HL-60 (cell line): ENCODE data around the gene PHIP.

ENCODE experiments used
- CTCF ChIP-seq: IDR thresholded peaks from one replicate; pipeline ENCODE4 v1.5.1; 2011; ENCODE audit warnings: low read length, control low read depth, inconsistent platforms; ENCODE audit not compliant: insufficient read depth
- POLR2AphosphoS5 ChIP-seq: IDR thresholded peaks from 2 replicates; pipeline ENCODE4 v1.6.1; 2012; ENCODE audit warnings: low read depth

DNA sequence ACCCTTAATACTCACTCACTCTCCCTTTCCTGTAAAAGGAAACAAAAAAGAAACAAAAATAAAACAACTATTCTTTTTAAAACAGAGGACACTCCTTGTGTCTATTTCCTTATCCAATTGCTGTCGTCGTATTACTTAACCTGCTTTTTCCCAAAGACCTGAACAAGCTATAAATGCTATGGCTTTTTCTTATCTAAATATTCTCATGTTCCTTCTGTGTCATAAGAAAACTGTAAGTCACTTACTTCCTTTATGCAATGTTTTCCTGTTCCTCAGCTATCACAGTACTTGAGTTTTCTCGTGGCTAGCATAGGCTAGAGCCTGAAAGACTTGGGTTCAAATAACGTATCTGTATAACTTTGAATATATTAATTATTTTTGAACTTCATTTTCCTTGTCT is 111.5 kb downstream of the PHIP start:
- TF ChIP-seq CTCF (no peak), POLR2AphosphoS5 (no peak)
